Measurements from ENCODE around the gene PAPSS2. TPM values are rescaled to one million over a fixed set of nuclear protein-coding genes. Genes with fewer than 3 reads are reported as not detected.

PAPSS2 gene
- total RNA-seq, 1 experiment from 2014 or later: 14.6 TPM

DNA sequence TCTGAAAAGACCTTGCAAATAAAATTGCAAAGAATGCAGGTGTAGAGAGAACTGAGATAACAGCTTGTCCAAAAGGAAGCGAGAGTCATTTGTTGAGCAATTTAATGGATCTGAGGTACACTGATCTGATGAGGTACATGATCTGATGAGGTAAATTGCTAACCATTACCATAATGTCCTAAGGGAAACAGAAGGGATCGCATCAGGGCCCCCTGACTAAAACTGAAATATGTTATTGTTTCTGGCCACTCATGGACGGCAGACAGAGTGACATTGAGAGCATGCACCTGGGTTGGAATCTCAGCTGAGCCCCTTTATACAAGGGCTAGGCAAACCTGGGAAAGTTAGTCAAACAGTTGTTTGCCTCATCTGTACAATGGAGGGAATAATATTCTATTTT is 15.8 kb upstream of the PAPSS2 start:
- Histone ChIP-seq H3K27me3 (ENCODE audit: insufficient read depth, low read length) (no peaks in the 10 kb centered on the region), H3K9me3 (ENCODE audit: control insufficient read depth in 1 of 2, insufficient read depth in 1 of 2, low read depth in 1 of 2, low read length in 2 of 2) (no peaks in the 10 kb centered on the region), H3K9ac (ENCODE audit: low read length) (no peak overlapping the region), H4K20me1 (ENCODE audit: insufficient read depth) (no peaks in the 10 kb centered on the region), H3K4me1 (ENCODE audit: control insufficient read depth in 1 of 2, insufficient read depth in 2 of 2, low read length in 2 of 2) (no peaks in the 10 kb centered on the region), H3K4me2 (ENCODE audit: low read length) (no peak overlapping the region), H3K36me3 (ENCODE audit: control insufficient read depth in 1 of 2, insufficient read depth in 2 of 2, low read length in 2 of 2) (no peaks in the 10 kb centered on the region), H3K79me2 (ENCODE audit: insufficient read depth, low read length) (no peaks in the 10 kb centered on the region), H3K9me2 (ENCODE audit: insufficient read depth) (no peaks in the 10 kb centered on the region), H2AFZ (ENCODE audit: low read depth, low read length, poor library complexity, severe bottlenecking) (no peak overlapping the region), H3K4me3 (replicated peaks in 1 of 2; ENCODE audit: low read depth in 1 of 2, low read length in 2 of 2) (no peak overlapping the region), H3K27ac (ENCODE audit: low read depth, low read length) (no peak overlapping the region)
- CTCF ChIA-PET: interaction anchor here (1.2 kb wide), 1 partner anchor 13 kb away, joined by 4 read pairs; no protein-coding TSS in a partner anchor
- TF ChIP-seq SP1 (IDR thresholded peaks at IDR 0.05; ENCODE audit: low read depth): no peak
- no peak for TF ChIP-seq POLR2A (IDR thresholded peaks at IDR 0.05; ENCODE audit: borderline replicate concordance, extremely low read depth, insufficient read depth, insufficient read length)
- no peak for TF ChIP-seq EZH2 (IDR thresholded peaks at IDR 0.05)
- TF ChIP-seq ZFX (IDR thresholded peaks at IDR 0.05): no peak
- no peak for TF ChIP-seq CEBPB (IDR thresholded peaks at IDR 0.05; ENCODE audit: low read depth)
- TF ChIP-seq, protein P1, sequence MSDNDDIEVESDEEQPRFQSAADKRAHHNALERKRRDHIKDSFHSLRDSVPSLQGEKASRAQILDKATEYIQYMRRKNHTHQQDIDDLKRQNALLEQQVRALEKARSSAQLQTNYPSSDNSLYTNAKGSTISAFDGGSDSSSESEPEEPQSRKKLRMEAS (IDR thresholded peaks at IDR 0.05): no peak
- TF ChIP-seq, protein P2, sequence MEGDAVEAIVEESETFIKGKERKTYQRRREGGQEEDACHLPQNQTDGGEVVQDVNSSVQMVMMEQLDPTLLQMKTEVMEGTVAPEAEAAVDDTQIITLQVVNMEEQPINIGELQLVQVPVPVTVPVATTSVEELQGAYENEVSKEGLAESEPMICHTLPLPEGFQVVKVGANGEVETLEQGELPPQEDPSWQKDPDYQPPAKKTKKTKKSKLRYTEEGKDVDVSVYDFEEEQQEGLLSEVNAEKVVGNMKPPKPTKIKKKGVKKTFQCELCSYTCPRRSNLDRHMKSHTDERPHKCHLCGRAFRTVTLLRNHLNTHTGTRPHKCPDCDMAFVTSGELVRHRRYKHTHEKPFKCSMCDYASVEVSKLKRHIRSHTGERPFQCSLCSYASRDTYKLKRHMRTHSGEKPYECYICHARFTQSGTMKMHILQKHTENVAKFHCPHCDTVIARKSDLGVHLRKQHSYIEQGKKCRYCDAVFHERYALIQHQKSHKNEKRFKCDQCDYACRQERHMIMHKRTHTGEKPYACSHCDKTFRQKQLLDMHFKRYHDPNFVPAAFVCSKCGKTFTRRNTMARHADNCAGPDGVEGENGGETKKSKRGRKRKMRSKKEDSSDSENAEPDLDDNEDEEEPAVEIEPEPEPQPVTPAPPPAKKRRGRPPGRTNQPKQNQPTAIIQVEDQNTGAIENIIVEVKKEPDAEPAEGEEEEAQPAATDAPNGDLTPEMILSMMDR (IDR thresholded peaks at IDR 0.05 in 2 of 3, conservative IDR thresholded peaks at IDR 0.05 in 1 of 3; ENCODE audit: borderline replicate concordance in 1 of 3, insufficient read depth in 1 of 3, low read depth in 2 of 3, low read length in 2 of 3): no peak
- TF ChIP-seq RAD21 (IDR thresholded peaks at IDR 0.05; ENCODE audit: low read depth): no peak
- no peak for TF ChIP-seq TCF7L2 (IDR thresholded peaks at IDR 0.05; ENCODE audit: borderline replicate concordance, extremely low read depth, insufficient read depth, insufficient read length)
- no peak for TF ChIP-seq JUND (IDR thresholded peaks at IDR 0.05)
- TF ChIP-seq, protein P3, sequence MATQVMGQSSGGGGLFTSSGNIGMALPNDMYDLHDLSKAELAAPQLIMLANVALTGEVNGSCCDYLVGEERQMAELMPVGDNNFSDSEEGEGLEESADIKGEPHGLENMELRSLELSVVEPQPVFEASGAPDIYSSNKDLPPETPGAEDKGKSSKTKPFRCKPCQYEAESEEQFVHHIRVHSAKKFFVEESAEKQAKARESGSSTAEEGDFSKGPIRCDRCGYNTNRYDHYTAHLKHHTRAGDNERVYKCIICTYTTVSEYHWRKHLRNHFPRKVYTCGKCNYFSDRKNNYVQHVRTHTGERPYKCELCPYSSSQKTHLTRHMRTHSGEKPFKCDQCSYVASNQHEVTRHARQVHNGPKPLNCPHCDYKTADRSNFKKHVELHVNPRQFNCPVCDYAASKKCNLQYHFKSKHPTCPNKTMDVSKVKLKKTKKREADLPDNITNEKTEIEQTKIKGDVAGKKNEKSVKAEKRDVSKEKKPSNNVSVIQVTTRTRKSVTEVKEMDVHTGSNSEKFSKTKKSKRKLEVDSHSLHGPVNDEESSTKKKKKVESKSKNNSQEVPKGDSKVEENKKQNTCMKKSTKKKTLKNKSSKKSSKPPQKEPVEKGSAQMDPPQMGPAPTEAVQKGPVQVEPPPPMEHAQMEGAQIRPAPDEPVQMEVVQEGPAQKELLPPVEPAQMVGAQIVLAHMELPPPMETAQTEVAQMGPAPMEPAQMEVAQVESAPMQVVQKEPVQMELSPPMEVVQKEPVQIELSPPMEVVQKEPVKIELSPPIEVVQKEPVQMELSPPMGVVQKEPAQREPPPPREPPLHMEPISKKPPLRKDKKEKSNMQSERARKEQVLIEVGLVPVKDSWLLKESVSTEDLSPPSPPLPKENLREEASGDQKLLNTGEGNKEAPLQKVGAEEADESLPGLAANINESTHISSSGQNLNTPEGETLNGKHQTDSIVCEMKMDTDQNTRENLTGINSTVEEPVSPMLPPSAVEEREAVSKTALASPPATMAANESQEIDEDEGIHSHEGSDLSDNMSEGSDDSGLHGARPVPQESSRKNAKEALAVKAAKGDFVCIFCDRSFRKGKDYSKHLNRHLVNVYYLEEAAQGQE (IDR thresholded peaks at IDR 0.05; ENCODE audit: low read depth): no peak
- no peak for TF ChIP-seq SRF (IDR thresholded peaks at IDR 0.05; ENCODE audit: low read depth)
- no peak for TF ChIP-seq POLR2AphosphoS5 (IDR thresholded peaks at IDR 0.05; ENCODE audit: low read depth, low read length)
- TF ChIP-seq FOSL1 (IDR thresholded peaks at IDR 0.05; ENCODE audit: low read depth): no peak
- no peak for TF ChIP-seq EGR1 (IDR thresholded peaks at IDR 0.05; ENCODE audit: low read depth)
- no peak for TF ChIP-seq CBX3 (IDR thresholded peaks at IDR 0.05; ENCODE audit: low read depth)
- no peak for TF ChIP-seq ZNF274 (IDR thresholded peaks at IDR 0.05; ENCODE audit: low read depth, low read length)
- TF ChIP-seq, protein P4, sequence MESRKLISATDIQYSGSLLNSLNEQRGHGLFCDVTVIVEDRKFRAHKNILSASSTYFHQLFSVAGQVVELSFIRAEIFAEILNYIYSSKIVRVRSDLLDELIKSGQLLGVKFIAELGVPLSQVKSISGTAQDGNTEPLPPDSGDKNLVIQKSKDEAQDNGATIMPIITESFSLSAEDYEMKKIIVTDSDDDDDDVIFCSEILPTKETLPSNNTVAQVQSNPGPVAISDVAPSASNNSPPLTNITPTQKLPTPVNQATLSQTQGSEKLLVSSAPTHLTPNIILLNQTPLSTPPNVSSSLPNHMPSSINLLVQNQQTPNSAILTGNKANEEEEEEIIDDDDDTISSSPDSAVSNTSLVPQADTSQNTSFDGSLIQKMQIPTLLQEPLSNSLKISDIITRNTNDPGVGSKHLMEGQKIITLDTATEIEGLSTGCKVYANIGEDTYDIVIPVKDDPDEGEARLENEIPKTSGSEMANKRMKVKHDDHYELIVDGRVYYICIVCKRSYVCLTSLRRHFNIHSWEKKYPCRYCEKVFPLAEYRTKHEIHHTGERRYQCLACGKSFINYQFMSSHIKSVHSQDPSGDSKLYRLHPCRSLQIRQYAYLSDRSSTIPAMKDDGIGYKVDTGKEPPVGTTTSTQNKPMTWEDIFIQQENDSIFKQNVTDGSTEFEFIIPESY (IDR thresholded peaks at IDR 0.05; ENCODE audit: extremely low read depth, insufficient replicate concordance, low read length): no peak
- TF ChIP-seq ELF1 (IDR thresholded peaks at IDR 0.05; ENCODE audit: borderline replicate concordance, low read depth): no peak
- no peak for TF ChIP-seq EZH2phosphoT487 (IDR thresholded peaks at IDR 0.05; ENCODE audit: borderline replicate concordance)
- no TSS peak for BruUV-seq (replicated peaks)
- RAD21 ChIA-PET (ENCODE audit: low non-redundant PET in 1 of 2, low total read pairs in 2 of 2, uncharacterized antibody in 2 of 2, unreplicated experiment in 2 of 2): no interaction called here
- DNase-seq (ENCODE audit: low read depth, low spot score) (no peak), ATAC-seq (no peak)
- POLR2A ChIA-PET: no interaction called here
- intact Hi-C loops (cut with micrococcal nuclease): no loop called here
